HG03521 (cell line): ENCODE results near the gene TMEM175.

Experiments used
- ATAC-seq: cut with Tn5 transposase; IDR thresholded peaks from one replicate; pipeline ENCODE4 v1.9.1; 2021; ENCODE audit warnings: mild to moderate bottlenecking, moderate library complexity; ENCODE audit not compliant: unreplicated experiment

The TMEM175 gene

GRCh38 chr4:1000686-1001260 lies 68.5 kb downstream of the TMEM175 start:
- no peak for ATAC-seq

DNA sequence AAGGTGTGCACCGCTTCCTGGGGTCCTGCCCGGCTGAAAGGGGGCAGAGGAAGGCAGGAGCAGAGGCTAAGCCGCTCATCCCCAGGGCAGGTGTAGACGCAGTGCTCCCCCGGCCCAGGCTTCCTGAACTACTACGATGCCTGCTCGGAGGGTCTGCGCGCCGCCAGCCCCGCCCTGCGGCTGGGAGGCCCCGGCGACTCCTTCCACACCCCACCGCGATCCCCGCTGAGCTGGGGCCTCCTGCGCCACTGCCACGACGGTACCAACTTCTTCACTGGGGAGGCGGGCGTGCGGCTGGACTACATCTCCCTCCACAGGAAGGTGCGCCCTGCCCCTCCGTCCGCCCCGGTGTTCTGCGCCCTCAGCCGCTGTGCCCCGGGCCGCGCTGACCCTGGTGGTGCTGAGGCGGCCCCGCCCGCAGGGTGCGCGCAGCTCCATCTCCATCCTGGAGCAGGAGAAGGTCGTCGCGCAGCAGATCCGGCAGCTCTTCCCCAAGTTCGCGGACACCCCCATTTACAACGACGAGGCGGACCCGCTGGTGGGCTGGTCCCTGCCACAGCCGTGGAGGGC lies 69.4 kb downstream of the TMEM175 start:
- ATAC-seq = no peak

DNA sequence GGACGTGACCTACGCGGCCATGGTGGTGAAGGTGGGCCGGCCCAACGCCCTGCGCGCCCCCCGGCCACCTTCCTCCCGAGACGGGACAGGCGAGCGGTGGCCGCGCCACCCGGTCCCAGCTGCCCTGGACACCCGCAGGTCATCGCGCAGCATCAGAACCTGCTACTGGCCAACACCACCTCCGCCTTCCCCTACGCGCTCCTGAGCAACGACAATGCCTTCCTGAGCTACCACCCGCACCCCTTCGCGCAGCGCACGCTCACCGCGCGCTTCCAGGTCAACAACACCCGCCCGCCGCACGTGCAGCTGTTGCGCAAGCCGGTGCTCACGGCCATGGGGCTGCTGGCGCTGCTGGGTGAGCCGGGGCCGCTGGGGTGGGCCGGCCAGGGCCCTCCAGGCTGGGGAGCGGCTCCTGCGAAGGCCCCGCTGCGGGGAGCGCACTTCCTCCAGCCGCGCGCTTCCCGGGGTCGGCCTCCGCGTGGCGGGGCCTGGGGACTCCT lies 69.9 kb downstream of the TMEM175 start:
- ATAC-seq = no peak

DNA sequence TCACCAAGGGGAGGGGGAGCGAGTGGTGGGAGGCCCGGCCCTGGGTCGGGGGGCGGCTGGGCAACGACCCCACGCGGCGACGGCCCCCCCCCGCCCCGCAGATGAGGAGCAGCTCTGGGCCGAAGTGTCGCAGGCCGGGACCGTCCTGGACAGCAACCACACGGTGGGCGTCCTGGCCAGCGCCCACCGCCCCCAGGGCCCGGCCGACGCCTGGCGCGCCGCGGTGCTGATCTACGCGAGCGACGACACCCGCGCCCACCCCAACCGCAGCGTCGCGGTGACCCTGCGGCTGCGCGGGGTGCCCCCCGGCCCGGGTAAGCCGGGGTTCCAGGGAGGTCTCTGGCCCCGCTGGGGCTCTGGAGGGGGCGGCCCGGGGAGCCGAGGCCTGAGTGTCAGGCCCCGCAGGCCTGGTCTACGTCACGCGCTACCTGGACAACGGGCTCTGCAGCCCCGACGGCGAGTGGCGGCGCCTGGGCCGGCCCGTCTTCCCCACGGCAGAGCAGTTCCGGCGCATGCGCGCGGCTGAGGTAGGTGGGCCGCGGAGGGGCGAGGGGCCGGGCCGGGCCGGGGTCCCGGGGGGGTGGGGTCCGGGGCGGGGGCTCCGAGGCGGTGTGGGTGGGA lies 70.5 kb downstream of the TMEM175 start:
- ATAC-seq = no peak

DNA sequence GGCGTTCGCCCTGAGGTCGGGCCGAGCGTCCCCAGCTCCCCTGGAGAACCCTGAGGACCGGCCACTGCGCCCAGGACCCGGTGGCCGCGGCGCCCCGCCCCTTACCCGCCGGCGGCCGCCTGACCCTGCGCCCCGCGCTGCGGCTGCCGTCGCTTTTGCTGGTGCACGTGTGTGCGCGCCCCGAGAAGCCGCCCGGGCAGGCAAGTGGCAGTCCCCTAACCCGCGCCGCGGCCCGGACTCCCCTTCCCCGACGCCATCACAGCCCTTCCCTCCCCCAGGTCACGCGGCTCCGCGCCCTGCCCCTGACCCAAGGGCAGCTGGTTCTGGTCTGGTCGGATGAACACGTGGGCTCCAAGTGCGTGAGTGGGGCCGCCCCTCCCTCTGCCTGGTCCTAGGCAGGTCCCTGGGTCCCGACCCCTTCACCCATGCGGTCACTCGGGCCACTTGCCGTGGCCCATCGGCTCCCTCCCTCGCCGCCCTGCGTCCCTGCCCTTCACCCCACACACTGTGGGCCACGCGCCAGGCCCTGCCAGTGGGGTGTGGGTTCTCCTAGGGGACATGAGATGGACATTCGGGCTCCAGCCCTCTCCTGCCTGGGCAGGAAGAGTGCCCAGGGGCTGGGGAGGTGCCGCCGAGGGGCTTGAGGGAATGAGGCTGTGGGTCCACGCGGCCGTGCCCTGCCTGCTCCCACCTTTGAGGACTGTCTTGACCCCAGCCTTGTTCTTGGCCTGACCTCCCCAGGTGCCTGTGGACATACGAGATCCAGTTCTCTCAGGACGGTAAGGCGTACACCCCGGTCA lies 71.2 kb downstream of the TMEM175 start:
- ATAC-seq = no peak

GRCh38 chr4:1004071-1004418 lies 71.8 kb downstream of the TMEM175 start:
- no peak for ATAC-seq

GRCh38 chr4:1004557-1005485 lies 72.6 kb downstream of the TMEM175 start:
- ATAC-seq = no peak

GRCh38 chr4:1006856-1007255 lies 74.6 kb downstream of the TMEM175 start:
- no peak for ATAC-seq
